ENCODE measurements around the gene CFAP410.

CFAP410 gene

DNA sequence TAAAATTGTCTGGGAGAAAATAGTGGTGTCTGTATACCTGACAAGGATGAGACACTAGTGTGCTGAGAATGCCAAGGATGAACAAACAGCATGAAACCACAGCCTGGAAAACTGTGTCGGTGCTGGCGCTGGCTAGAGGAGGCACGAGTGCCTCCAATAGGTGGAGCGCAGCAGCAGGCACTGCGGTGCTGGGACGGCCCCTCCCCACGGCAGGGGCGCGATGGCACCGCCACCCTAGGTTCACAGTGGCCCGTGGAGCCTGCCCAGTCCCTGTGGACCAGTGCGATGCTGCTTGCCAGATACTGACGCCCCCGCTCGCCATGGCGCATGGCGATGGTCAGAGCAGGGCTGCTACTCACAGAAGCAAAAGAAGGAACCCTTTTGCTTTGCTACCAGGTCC lies 6.8 kb downstream of the CFAP410 start:
- Histone ChIP-seq H3K36me3 (ENCODE audit: control insufficient read depth, insufficient read depth, low read length) (peaks cover 10% of the 10 kb centered on the region), H3K27me3 (ENCODE audit: control insufficient read depth, insufficient read depth, low read length) (no peaks in the 10 kb centered on the region), H3K4me1 (ENCODE audit: control insufficient read depth, insufficient read depth, low read length) (no peaks in the 10 kb centered on the region), H3K4me3 (ENCODE audit: low read depth, low read length) (no peak overlapping the region), H3K9ac (ENCODE audit: low read depth, low read length) (no peak overlapping the region), H3K9me3 (ENCODE audit: control insufficient read depth, insufficient read depth, low read length) (no peaks in the 10 kb centered on the region)

GRCh38 chr21:44331650-44332307 lies 7.4 kb downstream of the CFAP410 start:
- H3K9me3 ChIP-seq (ENCODE audit: control insufficient read depth, insufficient read depth, low read length) = no peaks in the 10 kb centered on the region
- H3K36me3 ChIP-seq (ENCODE audit: control insufficient read depth, insufficient read depth, low read length) = peaks cover 13% of the 10 kb centered on the region
- H3K27me3 ChIP-seq (ENCODE audit: control insufficient read depth, insufficient read depth, low read length) = no peaks in the 10 kb centered on the region
- H3K9ac ChIP-seq (ENCODE audit: low read depth, low read length) = no peak overlapping the region
- no peaks in the 10 kb centered on the region for H3K4me1 ChIP-seq (ENCODE audit: control insufficient read depth, insufficient read depth, low read length)
- H3K4me3 ChIP-seq (ENCODE audit: low read depth, low read length) = no peak overlapping the region

DNA sequence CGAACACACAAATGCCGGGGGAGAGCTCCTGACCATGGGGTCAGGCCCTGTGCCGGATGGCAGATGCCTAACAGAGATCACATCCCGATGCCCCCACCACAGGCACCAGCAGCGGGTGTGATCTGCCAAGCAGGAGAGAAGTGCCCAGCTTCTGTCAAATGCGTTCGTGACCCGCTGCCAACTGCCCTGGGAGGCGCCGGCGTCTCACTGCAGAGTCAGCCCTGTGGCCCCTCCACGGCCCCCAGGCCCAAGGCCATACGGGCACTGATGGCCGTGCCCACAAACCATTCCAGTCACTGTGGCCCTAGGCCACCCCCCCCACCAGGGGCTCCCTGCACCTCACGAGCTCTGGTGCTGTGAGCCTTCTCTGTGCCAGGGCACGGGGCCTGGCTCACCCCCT lies 8.0 kb downstream of the CFAP410 start:
- no peaks in the 10 kb centered on the region for H3K9me3 ChIP-seq (ENCODE audit: control insufficient read depth, insufficient read depth, low read length)
- no peak overlapping the region for H3K9ac ChIP-seq (ENCODE audit: low read depth, low read length)
- H3K36me3 ChIP-seq (ENCODE audit: control insufficient read depth, insufficient read depth, low read length) = peaks cover 15% of the 10 kb centered on the region
- H3K4me3 ChIP-seq (ENCODE audit: low read depth, low read length) = no peak overlapping the region
- H3K4me1 ChIP-seq (ENCODE audit: control insufficient read depth, insufficient read depth, low read length) = no peaks in the 10 kb centered on the region
- H3K27me3 ChIP-seq (ENCODE audit: control insufficient read depth, insufficient read depth, low read length) = no peaks in the 10 kb centered on the region

GRCh38 chr21:44330698-44331097 lies 8.5 kb downstream of the CFAP410 start:
- H3K27me3 ChIP-seq (ENCODE audit: control insufficient read depth, insufficient read depth, low read length) = no peaks in the 10 kb centered on the region
- no peaks in the 10 kb centered on the region for H3K9me3 ChIP-seq (ENCODE audit: control insufficient read depth, insufficient read depth, low read length)
- peaks cover 19% of the 10 kb centered on the region for H3K36me3 ChIP-seq (ENCODE audit: control insufficient read depth, insufficient read depth, low read length)
- no peak overlapping the region for H3K9ac ChIP-seq (ENCODE audit: low read depth, low read length)
- H3K4me1 ChIP-seq (ENCODE audit: control insufficient read depth, insufficient read depth, low read length) = no peaks in the 10 kb centered on the region
- H3K4me3 ChIP-seq (ENCODE audit: low read depth, low read length) = no peak overlapping the region

- Histone ChIP-seq H3K4me3 (ENCODE audit: low read depth, low read length) (no peak overlapping the region), H3K36me3 (ENCODE audit: control insufficient read depth, insufficient read depth, low read length) (peaks cover 19% of the 10 kb centered on the region), H3K9me3 (ENCODE audit: control insufficient read depth, insufficient read depth, low read length) (no peaks in the 10 kb centered on the region), H3K4me1 (ENCODE audit: control insufficient read depth, insufficient read depth, low read length) (no peaks in the 10 kb centered on the region), H3K27me3 (ENCODE audit: control insufficient read depth, insufficient read depth, low read length) (no peaks in the 10 kb centered on the region), H3K9ac (ENCODE audit: low read depth, low read length) (no peak overlapping the region)
These were observed 9.1 kb downstream of the CFAP410 start for GRCh38 chr21:44329971-44330681.

- no peak overlapping the region for H3K9ac ChIP-seq (ENCODE audit: low read depth, low read length)
- H3K9me3 ChIP-seq (ENCODE audit: control insufficient read depth, insufficient read depth, low read length) = no peaks in the 10 kb centered on the region
- H3K4me1 ChIP-seq (ENCODE audit: control insufficient read depth, insufficient read depth, low read length) = no peaks in the 10 kb centered on the region
- no peak overlapping the region for H3K4me3 ChIP-seq (ENCODE audit: low read depth, low read length)
- H3K27me3 ChIP-seq (ENCODE audit: control insufficient read depth, insufficient read depth, low read length) = no peaks in the 10 kb centered on the region
- peaks cover 27% of the 10 kb centered on the region for H3K36me3 ChIP-seq (ENCODE audit: control insufficient read depth, insufficient read depth, low read length)
These were observed 9.9 kb downstream of the CFAP410 start for GRCh38 chr21:44329086-44329889.

GRCh38 chr21:44328242-44328895 lies 10.8 kb downstream of the CFAP410 start:
- Histone ChIP-seq H3K9ac (ENCODE audit: low read depth, low read length) (no peak overlapping the region), H3K4me1 (ENCODE audit: control insufficient read depth, insufficient read depth, low read length) (no peaks in the 10 kb centered on the region), H3K4me3 (ENCODE audit: low read depth, low read length) (no peak overlapping the region), H3K27me3 (ENCODE audit: control insufficient read depth, insufficient read depth, low read length) (no peaks in the 10 kb centered on the region), H3K9me3 (ENCODE audit: control insufficient read depth, insufficient read depth, low read length) (no peaks in the 10 kb centered on the region), H3K36me3 (ENCODE audit: control insufficient read depth, insufficient read depth, low read length) (peaks cover 35% of the 10 kb centered on the region)

- Histone ChIP-seq H3K9me3 (ENCODE audit: control insufficient read depth, insufficient read depth, low read length) (no peaks in the 10 kb centered on the region), H3K27me3 (ENCODE audit: control insufficient read depth, insufficient read depth, low read length) (no peaks in the 10 kb centered on the region), H3K4me1 (ENCODE audit: control insufficient read depth, insufficient read depth, low read length) (no peaks in the 10 kb centered on the region), H3K4me3 (ENCODE audit: low read depth, low read length) (no peak overlapping the region), H3K9ac (ENCODE audit: low read depth, low read length) (no peak overlapping the region), H3K36me3 (ENCODE audit: control insufficient read depth, insufficient read depth, low read length) (peaks cover 40% of the 10 kb centered on the region)
These were observed 11.6 kb downstream of the CFAP410 start for GRCh38 chr21:44327603-44327974.

DNA sequence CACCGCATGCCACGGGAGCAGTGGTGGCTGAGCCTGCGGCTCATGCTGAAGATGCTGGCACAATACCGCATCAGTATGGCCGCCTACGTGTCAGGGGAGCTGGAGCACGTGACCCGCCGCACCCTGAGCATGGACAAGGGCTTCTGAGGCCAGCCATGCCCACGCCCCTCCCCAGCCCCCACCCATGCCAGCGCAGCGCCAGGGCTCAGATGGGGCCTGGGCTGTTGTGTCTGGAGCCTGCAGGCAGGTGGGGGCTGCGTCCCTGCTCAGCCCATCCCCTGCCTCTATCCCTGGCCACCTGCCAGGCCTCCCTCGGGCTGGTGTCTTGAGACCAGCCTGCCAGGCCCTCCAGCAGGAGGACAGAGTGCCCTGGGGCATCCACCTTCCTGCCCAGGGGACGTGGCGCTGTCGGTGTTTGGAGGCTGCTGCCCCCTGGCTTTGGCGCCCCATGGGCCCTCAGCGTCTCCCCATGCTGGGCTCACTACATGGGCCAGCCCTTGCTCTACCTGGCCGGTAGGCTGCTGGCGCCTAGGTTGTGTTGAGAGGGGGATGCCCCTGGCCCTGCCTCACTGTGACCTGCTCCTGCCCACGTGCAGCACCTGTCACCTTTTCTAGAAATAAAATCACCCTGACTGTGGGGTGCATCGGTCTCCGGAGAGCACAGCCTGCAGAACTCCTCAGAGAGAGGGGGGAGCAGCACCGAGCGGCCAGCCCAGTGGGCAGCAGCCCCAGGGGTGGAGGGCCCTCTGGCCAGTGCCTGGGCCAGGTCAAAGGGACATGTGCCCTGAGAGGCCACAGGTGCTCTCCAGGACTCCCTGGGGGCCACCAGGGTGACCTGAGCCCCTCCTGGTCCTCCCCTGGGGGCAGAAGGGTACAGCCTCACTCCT lies 12.2 kb downstream of the CFAP410 start:
- H3K4me3 ChIP-seq (ENCODE audit: low read depth, low read length) = no peak overlapping the region

GRCh38 chr21:44326272-44326647 lies 12.9 kb downstream of the CFAP410 start:
- Histone ChIP-seq H3K9me3 (ENCODE audit: control insufficient read depth, insufficient read depth, low read length) (no peaks in the 10 kb centered on the region), H3K27me3 (ENCODE audit: control insufficient read depth, insufficient read depth, low read length) (no peaks in the 10 kb centered on the region), H3K4me1 (ENCODE audit: control insufficient read depth, insufficient read depth, low read length) (no peaks in the 10 kb centered on the region), H3K36me3 (ENCODE audit: control insufficient read depth, insufficient read depth, low read length) (peaks cover 46% of the 10 kb centered on the region), H3K4me3 (ENCODE audit: low read depth, low read length) (no peak overlapping the region), H3K9ac (ENCODE audit: low read depth, low read length) (no peak overlapping the region)

More for the DNA sequence above, 12.2 kb downstream of the CFAP410 start:
- Histone ChIP-seq H3K4me1 (ENCODE audit: control insufficient read depth, insufficient read depth, low read length) (no peaks in the 10 kb centered on the region), H3K27me3 (ENCODE audit: control insufficient read depth, insufficient read depth, low read length) (no peaks in the 10 kb centered on the region), H3K9me3 (ENCODE audit: control insufficient read depth, insufficient read depth, low read length) (no peaks in the 10 kb centered on the region), H3K36me3 (ENCODE audit: control insufficient read depth, insufficient read depth, low read length) (peaks cover 46% of the 10 kb centered on the region), H3K9ac (ENCODE audit: low read depth, low read length) (no peak overlapping the region)

Measured in iPS-15b (cell line).